Cardiac muscle cell (in vitro differentiated cells and primary cell): Measurements from ENCODE around the gene SGCA. TPM values are rescaled to one million over a fixed set of nuclear protein-coding genes. Genes with fewer than 3 reads are reported as not detected.

Experiments
- DNase-seq, 2 donors: peaks; one replicate each; pipeline versions ENCODE4 v3.0.0 to v3.0.0-alpha.2; 2010 to 2017; ENCODE audit warnings: low read depth in 1 of 2, low spot score in 1 of 2
- H3K27ac ChIP-seq: fragments of 200-600 bp; sonication (generic); 2 replicates; pipeline ENCODE4 v1.5.1; 2016
- H3K27me3 ChIP-seq: fragments of 200-600 bp; sonication (generic); 2 replicates; pipeline ENCODE4 v1.6.0; 2016; ENCODE audit warnings: control low read depth
- H3K36me3 ChIP-seq: fragments of 200-600 bp; sonication (generic); 2 replicates; pipeline ENCODE4 v1.5.1; 2016; ENCODE audit warnings: control low read depth
- H3K4me1 ChIP-seq: fragments of 200-600 bp; sonication (generic); 2 replicates; pipeline ENCODE4 v1.8.1; 2017; ENCODE audit warnings: low read depth, mild to moderate bottlenecking, mixed run types
- H3K4me3 ChIP-seq: fragments of 200-600 bp; sonication (generic); 2 replicates; pipeline ENCODE4 v1.5.1; 2016; ENCODE audit warnings: mild to moderate bottlenecking
- H3K9me3 ChIP-seq: fragments of 200-600 bp; sonication (generic); 2 replicates; pipeline ENCODE4 v1.5.1; 2017; ENCODE audit warnings: low read depth, mild to moderate bottlenecking, control low read depth
- CTCF ChIP-seq: IDR thresholded peaks from 2 replicates; pipeline ENCODE4 v1.5.1; 2012; ENCODE audit warnings: low read depth, mild to moderate bottlenecking, low read length
- polyA plus RNA-seq: library from polyadenylated mRNA; unstranded; fragments of >200 nt; fragmentation: Nextera tagmentation; extraction: Ambion mirVana; gene quantifications from 2 replicates; pipeline ENCODE4 v1.2.1, GENCODE V29; 2016
- total RNA-seq: library from RNA; depleted of rRNA; stranded (reverse); fragments of >200 nt; gene quantifications from 2 replicates; pipeline ENCODE4 v1.2.3, GENCODE V29; 2016

SGCA gene
- total and polyA plus RNA-seq, 2 experiments from 2014 or later = 63.3 to 69.9 TPM

GRCh38 chr17:50184064-50184463 is 18.3 kb downstream of the SGCA start:
- Histone ChIP-seq H3K27ac (no peak overlapping the region), H3K4me3 (no peak overlapping the region), H3K27me3 (no peaks in the 10 kb centered on the region), H3K4me1 (peaks cover 11% of the 10 kb centered on the region), H3K9me3 (no peaks in the 10 kb centered on the region), H3K36me3 (peaks cover 21% of the 10 kb centered on the region)
- peak; percentile 28 to 48 for DNase-seq
- TF ChIP-seq CTCF = peak; percentile 30

- DNase-seq = peak in 1 of 2 donors; percentile 64
- Histone ChIP-seq H3K9me3 (no peaks in the 10 kb centered on the region), H3K36me3 (peaks cover 28% of the 10 kb centered on the region), H3K4me3 (no peak overlapping the region), H3K4me1 (peaks cover 11% of the 10 kb centered on the region), H3K27ac (no peak overlapping the region), H3K27me3 (no peaks in the 10 kb centered on the region)
- TF ChIP-seq CTCF = no peak
These were observed 19.0 kb downstream of the SGCA start for GRCh38 chr17:50184611-50185398.

- Histone ChIP-seq H3K36me3 (peaks cover 33% of the 10 kb centered on the region), H3K27ac (no peak overlapping the region), H3K4me1 (peaks cover 11% of the 10 kb centered on the region)
These were observed 20.0 kb downstream of the SGCA start for GRCh38 chr17:50185631-50186471.

GRCh38 chr17:50186661-50187393 is 21.0 kb downstream of the SGCA start:
- peaks cover 33% of the 10 kb centered on the region for H3K36me3 ChIP-seq
- H3K27me3 ChIP-seq = no peaks in the 10 kb centered on the region
- H3K9me3 ChIP-seq = no peaks in the 10 kb centered on the region
- DNase-seq = peak in 1 of 2 donors; percentile 83
- no peak overlapping the region for H3K4me3 ChIP-seq
- H3K4me1 ChIP-seq = peaks cover 11% of the 10 kb centered on the region
- no peak for TF ChIP-seq CTCF
- no peak overlapping the region for H3K27ac ChIP-seq

More at GRCh38 chr17:50185631-50186471, 20.0 kb downstream of the SGCA start:
- DNase-seq = peak in 1 of 2 donors; percentile 60
- Histone ChIP-seq H3K9me3 (no peaks in the 10 kb centered on the region), H3K4me3 (no peak overlapping the region), H3K27me3 (no peaks in the 10 kb centered on the region)
- TF ChIP-seq CTCF = no peak

- Histone ChIP-seq H3K27me3 (no peaks in the 10 kb centered on the region), H3K4me3 (no peak overlapping the region), H3K36me3 (peaks cover 34% of the 10 kb centered on the region), H3K4me1 (peaks cover 11% of the 10 kb centered on the region), H3K27ac (no peak overlapping the region), H3K9me3 (no peaks in the 10 kb centered on the region)
- no peak for TF ChIP-seq CTCF
- DNase-seq = peak in 1 of 2 donors; percentile 73
These were observed 21.6 kb downstream of the SGCA start for GRCh38 chr17:50187394-50187725.
